ENCODE data around the gene RBMS3. TPM values are rescaled to one million over a fixed set of nuclear protein-coding genes. Genes with fewer than 3 reads are reported as not detected.

The RBMS3 gene
- total and polyA plus RNA-seq, 2 experiments from 2014 or later: 20.8 TPM

DNA sequence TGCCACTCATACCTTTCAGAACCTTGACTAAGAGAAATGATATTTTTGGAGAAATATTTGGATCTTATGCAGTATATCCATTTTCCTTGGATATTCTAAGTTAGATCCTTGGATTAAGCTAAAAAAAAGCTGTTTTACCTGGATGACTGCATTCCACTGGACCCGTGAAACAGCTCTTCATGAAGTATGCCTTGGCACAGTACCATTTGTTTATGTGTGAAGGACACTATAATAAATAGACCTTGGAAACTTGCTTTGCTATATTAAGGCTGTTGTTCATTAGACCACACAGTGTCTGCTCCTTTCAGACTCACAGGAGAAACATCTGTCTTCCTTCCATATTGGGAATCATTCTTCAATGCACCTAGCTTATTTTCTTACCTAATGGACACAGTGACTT is 674.5 kb downstream of the RBMS3 start:
- H3K4me1 ChIP-seq (ENCODE audit: low read depth): no peaks in the 10 kb centered on the region
- DNase-seq (ENCODE audit: low read depth in 1 of 2, low spot score in 1 of 2): no peak
- no peak overlapping the region for H3K4me3 ChIP-seq
- no peaks in the 10 kb centered on the region for H3K9me3 ChIP-seq (ENCODE audit: low read depth)
- H3K27ac ChIP-seq: no peak overlapping the region
- TF ChIP-seq, protein P1, sequence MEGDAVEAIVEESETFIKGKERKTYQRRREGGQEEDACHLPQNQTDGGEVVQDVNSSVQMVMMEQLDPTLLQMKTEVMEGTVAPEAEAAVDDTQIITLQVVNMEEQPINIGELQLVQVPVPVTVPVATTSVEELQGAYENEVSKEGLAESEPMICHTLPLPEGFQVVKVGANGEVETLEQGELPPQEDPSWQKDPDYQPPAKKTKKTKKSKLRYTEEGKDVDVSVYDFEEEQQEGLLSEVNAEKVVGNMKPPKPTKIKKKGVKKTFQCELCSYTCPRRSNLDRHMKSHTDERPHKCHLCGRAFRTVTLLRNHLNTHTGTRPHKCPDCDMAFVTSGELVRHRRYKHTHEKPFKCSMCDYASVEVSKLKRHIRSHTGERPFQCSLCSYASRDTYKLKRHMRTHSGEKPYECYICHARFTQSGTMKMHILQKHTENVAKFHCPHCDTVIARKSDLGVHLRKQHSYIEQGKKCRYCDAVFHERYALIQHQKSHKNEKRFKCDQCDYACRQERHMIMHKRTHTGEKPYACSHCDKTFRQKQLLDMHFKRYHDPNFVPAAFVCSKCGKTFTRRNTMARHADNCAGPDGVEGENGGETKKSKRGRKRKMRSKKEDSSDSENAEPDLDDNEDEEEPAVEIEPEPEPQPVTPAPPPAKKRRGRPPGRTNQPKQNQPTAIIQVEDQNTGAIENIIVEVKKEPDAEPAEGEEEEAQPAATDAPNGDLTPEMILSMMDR (IDR thresholded peaks at IDR 0.05; ENCODE audit: low read depth, low read length): no peak
- no peaks in the 10 kb centered on the region for H3K36me3 ChIP-seq
- H3K27me3 ChIP-seq: no peaks in the 10 kb centered on the region

- no peak overlapping the region for H3K4me3 ChIP-seq
- H3K27me3 ChIP-seq: no peaks in the 10 kb centered on the region
- H3K27ac ChIP-seq: no peak overlapping the region
- H3K36me3 ChIP-seq: no peaks in the 10 kb centered on the region
- H3K9me3 ChIP-seq (ENCODE audit: low read depth): no peaks in the 10 kb centered on the region
- TF ChIP-seq, protein P1 (IDR thresholded peaks at IDR 0.05; ENCODE audit: low read depth, low read length): no peak
- no peaks in the 10 kb centered on the region for H3K4me1 ChIP-seq (ENCODE audit: low read depth)
- no peak for DNase-seq (ENCODE audit: low read depth in 1 of 2, low spot score in 1 of 2)
Measured at GRCh38 chr3:29958816-29959215, 677.9 kb downstream of the RBMS3 start.

- Histone ChIP-seq H3K4me1 (ENCODE audit: low read depth) (no peaks in the 10 kb centered on the region), H3K27ac (no peak overlapping the region), H3K36me3 (no peaks in the 10 kb centered on the region), H3K9me3 (ENCODE audit: low read depth) (no peaks in the 10 kb centered on the region), H3K4me3 (no peak overlapping the region), H3K27me3 (no peaks in the 10 kb centered on the region)
- TF ChIP-seq, protein P1 (IDR thresholded peaks at IDR 0.05; ENCODE audit: low read depth, low read length): no peak
- DNase-seq (ENCODE audit: low read depth in 1 of 2, low spot score in 1 of 2): no peak
Measured at GRCh38 chr3:29971895-29972294, 691.0 kb downstream of the RBMS3 start.

DNA sequence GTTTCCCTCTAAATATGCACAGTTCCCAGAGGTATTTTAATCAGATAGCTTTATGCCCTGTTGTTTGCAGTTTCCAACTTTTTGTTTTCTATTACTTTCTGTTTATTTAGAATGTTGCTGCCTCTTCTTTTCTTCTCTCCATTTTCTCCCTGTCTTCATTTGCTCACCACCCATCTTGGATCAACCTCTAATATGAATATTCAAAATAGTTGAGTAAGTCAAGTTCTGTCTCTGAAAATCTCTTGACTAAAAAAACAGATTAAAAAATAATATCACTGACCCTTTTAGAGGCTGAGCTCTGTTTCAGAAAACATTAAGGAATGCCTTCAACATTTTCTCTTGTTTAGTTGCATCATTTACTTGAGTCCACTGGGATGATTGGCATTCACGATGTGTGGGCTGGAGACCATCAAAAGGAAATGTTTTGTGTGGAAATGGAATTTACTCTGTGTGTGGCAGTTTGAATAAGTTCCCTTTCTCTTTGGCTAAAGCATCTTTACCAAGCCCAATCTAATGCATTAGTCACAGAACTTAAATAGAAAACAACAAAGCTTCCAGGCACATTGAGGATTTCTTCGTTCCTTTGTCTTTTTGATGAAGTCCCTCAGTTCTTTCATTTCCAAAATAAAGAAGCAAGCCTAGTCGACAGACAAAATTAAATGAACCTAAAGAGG is 691.6 kb downstream of the RBMS3 start:
- Histone ChIP-seq H3K36me3 (no peaks in the 10 kb centered on the region), H3K9me3 (ENCODE audit: low read depth) (no peaks in the 10 kb centered on the region), H3K4me3 (no peak overlapping the region), H3K27me3 (no peaks in the 10 kb centered on the region), H3K4me1 (ENCODE audit: low read depth) (no peaks in the 10 kb centered on the region), H3K27ac (no peak overlapping the region)
- TF ChIP-seq, protein P1 (IDR thresholded peaks at IDR 0.05; ENCODE audit: low read depth, low read length): no peak
- peak in 1 of 2 donors; percentile 95 for DNase-seq (ENCODE audit: low read depth in 1 of 2, low spot score in 1 of 2)

- TF ChIP-seq, protein P1 (IDR thresholded peaks at IDR 0.05; ENCODE audit: low read depth, low read length): no peak
- no peak overlapping the region for H3K4me3 ChIP-seq
- no peak for DNase-seq (ENCODE audit: low read depth in 1 of 2, low spot score in 1 of 2)
- H3K4me1 ChIP-seq (ENCODE audit: low read depth): no peaks in the 10 kb centered on the region
- H3K27me3 ChIP-seq: no peaks in the 10 kb centered on the region
- H3K9me3 ChIP-seq (ENCODE audit: low read depth): no peaks in the 10 kb centered on the region
- no peaks in the 10 kb centered on the region for H3K36me3 ChIP-seq
- H3K27ac ChIP-seq: no peak overlapping the region
Measured at GRCh38 chr3:29973763-29974162, 692.9 kb downstream of the RBMS3 start.
